Lower lobe of right lung (tissue), 2 donors: ENCODE results near the gene WDR59. TPM values are rescaled to one million over a fixed set of nuclear protein-coding genes. Genes with fewer than 3 reads are reported as not detected.
"Not testable (repeated sequence)": the region's sequence is repeated elsewhere in the genome, so short reads cannot be mapped to it uniquely, and the experiment has no call there.

ENCODE experiments used
- ATAC-seq, 2 donors: fragments of 200-7000 bp; cut with Tn5 transposase; one replicate each; pipeline ENCODE4 v1.9.1; 2020 to 2022; ENCODE audit warnings: mild to moderate bottlenecking in 2 of 2, moderate library complexity in 2 of 2
- DNase-seq: peaks from one replicate; pipeline ENCODE4 v3.0.0-alpha.2; 2020
- H3K27ac ChIP-seq: fragments of 200-600 bp; one replicate; pipeline ENCODE4 v1.8.0; 2022
- H3K27me3 ChIP-seq: fragments of 200-600 bp; one replicate; pipeline ENCODE4 v1.8.0; 2022; ENCODE audit warnings: low read depth
- H3K36me3 ChIP-seq: fragments of 200-600 bp; one replicate; pipeline ENCODE4 v1.8.0; 2022; ENCODE audit warnings: mild to moderate bottlenecking
- H3K4me1 ChIP-seq: fragments of 200-600 bp; one replicate; pipeline ENCODE4 v1.8.0; 2022
- H3K4me3 ChIP-seq: fragments of 200-600 bp; one replicate; pipeline ENCODE4 v1.8.0; 2022; ENCODE audit warnings: mild to moderate bottlenecking
- H3K9me3 ChIP-seq: fragments of 200-600 bp; one replicate; pipeline ENCODE4 v1.8.0; 2022
- CTCF ChIP-seq: fragments of 200-600 bp; IDR thresholded peaks from one replicate; pipeline ENCODE4 v1.8.0; 2022; ENCODE audit warnings: antibody characterized with exemption, mild to moderate bottlenecking
- intact Hi-C: fragments of 100-400 bp; cut with DNase I; formaldehyde crosslinking; loops from one replicate; pipeline ENCODE4 v1.11.0; 2022
- total RNA-seq: library from RNA; stranded (reverse); fragmentation: NEBNext Ultra II Directional; extraction: Animal tissue kit (Norgen Biotek cat#: 25700); gene quantifications from one replicate; pipeline ENCODE4 v1.2.1, GENCODE V29; 2021
- donor health status: DM: no; HTN: yes; CAD: no; lungs with severe emphysema.

WDR59 gene
- total RNA-seq, 1 donor from 2014 or later: 49.5 TPM

- no peak overlapping the region for H3K27ac ChIP-seq
- no peaks in the 10 kb centered on the region for H3K27me3 ChIP-seq
- TF ChIP-seq CTCF: no peak
- H3K4me1 ChIP-seq: no peaks in the 10 kb centered on the region
- ATAC-seq (no peak), DNase-seq (no peak)
- intact Hi-C loops: no loop called here
- no peak overlapping the region for H3K4me3 ChIP-seq
- no peaks in the 10 kb centered on the region for H3K9me3 ChIP-seq
- no peaks in the 10 kb centered on the region for H3K36me3 ChIP-seq
These were observed 6.9 kb upstream of the WDR59 start for GRCh38 chr16:74991593-74992403.

GRCh38 chr16:74991268-74991592 is 6.3 kb upstream of the WDR59 start:
- H3K36me3 ChIP-seq: no peaks in the 10 kb centered on the region
- no peaks in the 10 kb centered on the region for H3K27me3 ChIP-seq
- no peak overlapping the region for H3K4me3 ChIP-seq
- DNase-seq (no peak), ATAC-seq (no peak)
- intact Hi-C loops: no loop called here
- H3K9me3 ChIP-seq: no peaks in the 10 kb centered on the region
- no peaks in the 10 kb centered on the region for H3K4me1 ChIP-seq
- no peak for TF ChIP-seq CTCF
- no peak overlapping the region for H3K27ac ChIP-seq

GRCh38 chr16:74990832-74991231 is 5.9 kb upstream of the WDR59 start:
- Histone ChIP-seq H3K27me3 (no peaks in the 10 kb centered on the region), H3K27ac (no peak overlapping the region), H3K9me3 (no peaks in the 10 kb centered on the region), H3K4me1 (no peaks in the 10 kb centered on the region), H3K4me3 (no peak overlapping the region), H3K36me3 (no peaks in the 10 kb centered on the region)
- intact Hi-C loops: no loop called here
- no peak for TF ChIP-seq CTCF
- ATAC-seq (no peak), DNase-seq (no peak)

- H3K4me3 ChIP-seq, intact Hi-C loops, ATAC-seq, H3K4me1 ChIP-seq, DNase-seq, H3K27me3 ChIP-seq, H3K9me3 ChIP-seq, H3K27ac ChIP-seq, H3K36me3 ChIP-seq: not testable (repeated sequence)
These were observed 4.9 kb upstream of the WDR59 start for GRCh38 chr16:74989864-74990263.

- H3K36me3 ChIP-seq: no peaks in the 10 kb centered on the region
- no peak overlapping the region for H3K4me3 ChIP-seq
- intact Hi-C loops: no loop called here
- peaks cover 6% of the 10 kb centered on the region for H3K4me1 ChIP-seq
- H3K27me3 ChIP-seq: no peaks in the 10 kb centered on the region
- H3K27ac ChIP-seq: no peak overlapping the region
- H3K9me3 ChIP-seq: no peaks in the 10 kb centered on the region
- DNase-seq (no peak), ATAC-seq (no peak)
- no peak for TF ChIP-seq CTCF
These were observed 2.2 kb upstream of the WDR59 start for GRCh38 chr16:74987027-74987681.

GRCh38 chr16:74984194-74984528 is 762 bp downstream of the WDR59 start:
- ATAC-seq: no peak
- Histone ChIP-seq H3K9me3 (no peaks in the 10 kb centered on the region), H3K4me1 (peaks cover 6% of the 10 kb centered on the region), H3K4me3 (peak overlapping the region; percentile 80), H3K27ac (peak overlapping the region; percentile 82), H3K27me3 (no peaks in the 10 kb centered on the region), H3K36me3 (no peaks in the 10 kb centered on the region)
- intact Hi-C loops: no loop called here
- no peak for DNase-seq
- TF ChIP-seq CTCF: no peak
